ENCODE data around the gene TRAF3IP1.

DNA sequence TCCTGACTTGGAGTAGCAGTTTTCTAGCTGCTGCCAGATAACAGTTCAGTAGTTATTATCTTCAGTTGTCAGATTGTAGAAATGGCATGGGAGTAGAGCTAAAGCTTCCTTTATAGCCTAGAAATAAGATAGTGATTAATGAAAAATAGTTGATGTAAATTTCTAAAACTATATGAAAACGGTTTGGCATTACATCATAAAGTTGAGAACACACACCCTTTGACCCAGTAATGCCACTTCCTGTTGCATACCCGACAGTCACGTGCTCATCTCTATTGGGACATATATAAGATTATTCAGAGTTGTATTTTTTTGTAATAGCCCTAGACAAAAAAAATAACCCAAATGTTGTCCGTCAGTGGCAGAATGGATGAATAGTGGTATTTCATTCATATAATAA lies 67.0 kb downstream of the TRAF3IP1 start:
- TF ChIP-seq EZH2phosphoT487 (IDR thresholded peaks at IDR 0.05; ENCODE audit: low read depth): no peak
- TF ChIP-seq CTCF (IDR thresholded peaks at IDR 0.05; ENCODE audit: low read depth, low read length): no peak

Data from OCI-LY3 (cell line).